ENCODE data around the gene SPATA6L.

- no peak for TF ChIP-seq CTCF (conservative IDR thresholded peaks at IDR 0.05; ENCODE audit: low read length)
- TF ChIP-seq EZH2phosphoT487 (IDR thresholded peaks at IDR 0.05; ENCODE audit: borderline replicate concordance): no peak
These were observed 20.3 kb upstream of the SPATA6L start for GRCh38 chr9:4686584-4686983.

Measured in Loucy (cell line).